ENCODE data around the gene ST6GALNAC4. TPM values are rescaled to one million over a fixed set of nuclear protein-coding genes. Genes with fewer than 3 reads are reported as not detected.

The ST6GALNAC4 gene
- total RNA-seq, 1 donor from 2014 or later = 15.8 TPM

DNA sequence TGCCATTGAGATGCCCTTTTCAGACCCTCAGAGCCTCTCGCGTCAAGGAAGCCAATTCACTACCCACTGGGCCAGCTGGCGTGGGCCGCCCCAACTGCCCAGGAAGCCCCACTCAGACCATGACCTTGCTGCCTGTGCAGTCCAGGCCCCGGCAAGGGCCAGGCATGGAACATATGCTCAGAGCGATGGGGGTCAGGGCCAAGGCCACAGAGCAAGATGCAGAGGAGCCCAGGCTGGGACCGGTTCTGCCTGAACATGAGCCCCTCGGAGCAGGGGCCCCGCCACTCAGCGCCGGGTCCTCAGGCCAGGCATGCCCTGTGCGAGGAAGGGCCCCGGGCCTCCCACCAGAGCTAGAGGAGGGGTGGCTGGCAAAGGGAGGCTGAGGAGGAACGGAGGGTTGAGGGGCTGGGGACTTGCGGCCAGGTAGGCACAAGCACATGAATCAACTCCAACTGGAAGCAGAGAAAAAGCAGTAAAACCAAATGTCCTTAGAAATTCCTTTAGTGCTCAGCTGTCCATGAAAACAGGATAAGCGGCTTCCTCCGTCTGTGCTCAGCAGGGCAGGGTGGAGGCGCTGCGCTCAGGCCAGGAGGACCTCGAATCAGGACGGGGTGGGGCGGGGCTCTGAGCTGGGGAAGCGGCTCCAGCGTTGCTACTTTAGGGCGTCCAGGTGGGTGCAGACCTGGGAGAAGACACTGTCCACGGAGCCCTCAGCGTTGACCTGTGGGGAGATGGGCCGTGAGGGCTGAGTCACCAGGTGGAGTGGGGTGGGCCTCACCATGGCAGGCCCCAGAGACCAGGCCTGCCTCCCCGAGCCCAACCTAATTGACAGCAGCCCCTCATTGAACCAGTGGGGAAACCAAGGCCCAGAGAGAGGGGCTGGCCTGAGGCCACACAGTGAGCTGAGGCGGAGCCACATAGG, 49.2 kb downstream of the ST6GALNAC4 start:
- peaks cover 4% of the 10 kb centered on the region for H3K36me3 Mint-ChIP-seq (ENCODE audit: unreplicated experiment)

DNA sequence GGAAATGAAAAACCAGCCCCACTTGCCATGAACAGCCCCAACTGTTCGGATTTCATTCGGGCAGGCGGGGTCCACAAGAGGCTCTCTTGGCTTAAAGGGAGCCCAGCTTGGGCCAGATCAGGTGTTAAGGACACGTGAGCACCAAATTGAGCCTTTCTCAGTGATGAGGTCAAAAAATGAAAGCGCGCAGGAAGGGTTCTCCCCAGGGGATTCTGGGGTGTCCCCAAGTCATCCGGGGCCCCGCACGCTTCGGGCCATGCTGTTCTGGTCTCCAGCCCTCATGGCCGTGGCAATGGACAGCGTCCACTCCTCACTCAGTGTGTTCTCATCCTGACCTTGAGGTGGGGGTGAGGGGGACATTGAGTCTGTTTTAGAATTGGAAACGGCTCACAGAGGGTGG, 50.3 kb downstream of the ST6GALNAC4 start:
- Mint-ChIP-seq H3K4me1 (ENCODE audit: low read depth, unreplicated experiment) (no peaks in the 10 kb centered on the region), H3K4me3 (ENCODE audit: unreplicated experiment) (no peak overlapping the region), H3K27ac (ENCODE audit: unreplicated experiment) (no peak overlapping the region)

More for the DNA sequence above, 49.2 kb downstream of the ST6GALNAC4 start:
- no peaks in the 10 kb centered on the region for H3K4me1 Mint-ChIP-seq (ENCODE audit: low read depth, unreplicated experiment)
- no peak overlapping the region for H3K27ac Mint-ChIP-seq (ENCODE audit: unreplicated experiment)
- H3K4me3 Mint-ChIP-seq (ENCODE audit: unreplicated experiment) = no peak overlapping the region
- TF ChIP-seq, protein P1, sequence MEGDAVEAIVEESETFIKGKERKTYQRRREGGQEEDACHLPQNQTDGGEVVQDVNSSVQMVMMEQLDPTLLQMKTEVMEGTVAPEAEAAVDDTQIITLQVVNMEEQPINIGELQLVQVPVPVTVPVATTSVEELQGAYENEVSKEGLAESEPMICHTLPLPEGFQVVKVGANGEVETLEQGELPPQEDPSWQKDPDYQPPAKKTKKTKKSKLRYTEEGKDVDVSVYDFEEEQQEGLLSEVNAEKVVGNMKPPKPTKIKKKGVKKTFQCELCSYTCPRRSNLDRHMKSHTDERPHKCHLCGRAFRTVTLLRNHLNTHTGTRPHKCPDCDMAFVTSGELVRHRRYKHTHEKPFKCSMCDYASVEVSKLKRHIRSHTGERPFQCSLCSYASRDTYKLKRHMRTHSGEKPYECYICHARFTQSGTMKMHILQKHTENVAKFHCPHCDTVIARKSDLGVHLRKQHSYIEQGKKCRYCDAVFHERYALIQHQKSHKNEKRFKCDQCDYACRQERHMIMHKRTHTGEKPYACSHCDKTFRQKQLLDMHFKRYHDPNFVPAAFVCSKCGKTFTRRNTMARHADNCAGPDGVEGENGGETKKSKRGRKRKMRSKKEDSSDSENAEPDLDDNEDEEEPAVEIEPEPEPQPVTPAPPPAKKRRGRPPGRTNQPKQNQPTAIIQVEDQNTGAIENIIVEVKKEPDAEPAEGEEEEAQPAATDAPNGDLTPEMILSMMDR (IDR thresholded peaks at IDR 0.05; ENCODE audit: partially characterized antibody, unreplicated experiment) = no peak
- peaks cover 8% of the 10 kb centered on the region for H3K27me3 Mint-ChIP-seq (ENCODE audit: unreplicated experiment)
- peaks cover 2% of the 10 kb centered on the region for H3K9me3 Mint-ChIP-seq (ENCODE audit: unreplicated experiment)
- no peak for DNase-seq

DNA sequence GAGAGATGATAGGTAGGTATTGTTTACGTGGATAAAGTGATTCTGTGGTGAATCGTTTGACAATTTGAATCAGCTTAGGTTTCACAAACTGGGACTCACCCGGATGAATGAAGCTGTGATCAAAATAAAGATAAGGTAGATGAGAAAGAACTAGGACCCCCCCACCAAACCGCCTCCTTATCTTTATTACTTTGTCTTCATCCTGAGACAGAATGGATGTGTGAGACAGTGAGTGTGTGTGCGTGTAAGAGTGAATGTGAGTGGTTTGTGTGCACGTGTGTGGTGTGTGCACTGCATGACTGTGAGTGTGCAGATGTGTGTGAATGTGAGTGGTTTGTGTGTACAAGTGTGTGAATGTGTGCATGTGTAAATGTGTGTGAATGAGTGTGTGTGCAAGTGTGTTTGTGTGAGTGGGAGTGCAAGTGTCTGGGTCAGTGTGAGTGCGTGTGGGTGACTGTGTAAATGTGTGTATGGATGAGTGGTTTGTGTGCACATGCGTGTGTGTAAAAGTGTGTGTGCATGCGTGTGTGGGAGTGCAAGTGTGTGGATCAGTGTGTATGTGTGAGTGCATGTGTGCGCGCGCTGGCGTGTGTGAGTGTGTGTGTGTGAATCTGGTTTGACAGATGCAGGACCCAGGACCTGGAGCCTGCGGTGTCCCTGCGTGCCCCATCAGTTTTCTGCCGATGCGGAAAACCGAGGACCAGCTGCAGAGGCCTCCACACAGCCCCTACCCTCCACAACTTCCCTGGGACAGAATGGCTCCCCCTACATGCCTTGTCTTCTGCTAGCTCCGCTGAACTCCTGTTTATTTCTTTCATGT, 51.0 kb downstream of the ST6GALNAC4 start:
- H3K4me3 Mint-ChIP-seq (ENCODE audit: unreplicated experiment) = no peak overlapping the region
- no peaks in the 10 kb centered on the region for H3K4me1 Mint-ChIP-seq (ENCODE audit: low read depth, unreplicated experiment)
- DNase-seq = no peak
- H3K27me3 Mint-ChIP-seq (ENCODE audit: unreplicated experiment) = peaks cover 6% of the 10 kb centered on the region
- peak overlapping the region; percentile 4 for H3K27ac Mint-ChIP-seq (ENCODE audit: unreplicated experiment)
- H3K9me3 Mint-ChIP-seq (ENCODE audit: unreplicated experiment) = no peaks in the 10 kb centered on the region
- TF ChIP-seq, protein P1 (IDR thresholded peaks at IDR 0.05; ENCODE audit: partially characterized antibody, unreplicated experiment) = no peak
- H3K36me3 Mint-ChIP-seq (ENCODE audit: unreplicated experiment) = no peaks in the 10 kb centered on the region

More for the DNA sequence above, 50.3 kb downstream of the ST6GALNAC4 start:
- peaks cover 3% of the 10 kb centered on the region for H3K36me3 Mint-ChIP-seq (ENCODE audit: unreplicated experiment)
- H3K27me3 Mint-ChIP-seq (ENCODE audit: unreplicated experiment) = peaks cover 6% of the 10 kb centered on the region
- TF ChIP-seq, protein P1 (IDR thresholded peaks at IDR 0.05; ENCODE audit: partially characterized antibody, unreplicated experiment) = no peak
- no peak for DNase-seq
- peaks cover under 1% of the 10 kb centered on the region for H3K9me3 Mint-ChIP-seq (ENCODE audit: unreplicated experiment)

DNA sequence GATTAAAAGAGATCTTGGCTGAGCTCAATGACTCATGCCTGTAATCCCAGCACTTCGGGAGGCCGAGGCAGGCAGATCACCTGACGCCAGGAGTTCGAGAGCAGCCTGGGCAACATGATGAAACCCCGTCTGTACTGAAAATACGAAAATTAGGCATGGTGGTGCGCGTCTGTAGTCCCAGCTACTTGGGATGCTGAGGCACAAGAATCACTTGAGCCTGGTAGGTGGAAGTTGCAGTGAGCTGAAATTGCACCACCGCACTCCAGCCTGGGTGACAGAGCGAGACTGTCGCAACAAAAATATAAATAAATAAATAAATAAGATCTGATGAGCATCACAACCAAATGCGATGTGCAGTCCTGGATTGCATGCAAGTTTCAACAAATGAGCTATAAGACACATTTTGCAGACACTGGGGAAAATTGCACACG, 53.6 kb downstream of the ST6GALNAC4 start:
- Mint-ChIP-seq H3K27ac (ENCODE audit: unreplicated experiment) (no peak overlapping the region), H3K27me3 (ENCODE audit: unreplicated experiment) (peaks cover 5% of the 10 kb centered on the region), H3K36me3 (ENCODE audit: unreplicated experiment) (no peaks in the 10 kb centered on the region), H3K4me1 (ENCODE audit: low read depth, unreplicated experiment) (no peaks in the 10 kb centered on the region), H3K9me3 (ENCODE audit: unreplicated experiment) (peaks cover 1% of the 10 kb centered on the region), H3K4me3 (ENCODE audit: unreplicated experiment) (no peak overlapping the region)
- TF ChIP-seq, protein P1 (IDR thresholded peaks at IDR 0.05; ENCODE audit: partially characterized antibody, unreplicated experiment) = no peak
- DNase-seq = no peak

Data from glutamatergic neuron (in vitro differentiated cells).